ENCODE data around the gene STX1B. TPM values are rescaled to one million over a fixed set of nuclear protein-coding genes. Genes with fewer than 3 reads are reported as not detected.

Gene STX1B
- total RNA-seq, 2 donors from 2014 or later = 0.35 to 0.52 TPM

DNA sequence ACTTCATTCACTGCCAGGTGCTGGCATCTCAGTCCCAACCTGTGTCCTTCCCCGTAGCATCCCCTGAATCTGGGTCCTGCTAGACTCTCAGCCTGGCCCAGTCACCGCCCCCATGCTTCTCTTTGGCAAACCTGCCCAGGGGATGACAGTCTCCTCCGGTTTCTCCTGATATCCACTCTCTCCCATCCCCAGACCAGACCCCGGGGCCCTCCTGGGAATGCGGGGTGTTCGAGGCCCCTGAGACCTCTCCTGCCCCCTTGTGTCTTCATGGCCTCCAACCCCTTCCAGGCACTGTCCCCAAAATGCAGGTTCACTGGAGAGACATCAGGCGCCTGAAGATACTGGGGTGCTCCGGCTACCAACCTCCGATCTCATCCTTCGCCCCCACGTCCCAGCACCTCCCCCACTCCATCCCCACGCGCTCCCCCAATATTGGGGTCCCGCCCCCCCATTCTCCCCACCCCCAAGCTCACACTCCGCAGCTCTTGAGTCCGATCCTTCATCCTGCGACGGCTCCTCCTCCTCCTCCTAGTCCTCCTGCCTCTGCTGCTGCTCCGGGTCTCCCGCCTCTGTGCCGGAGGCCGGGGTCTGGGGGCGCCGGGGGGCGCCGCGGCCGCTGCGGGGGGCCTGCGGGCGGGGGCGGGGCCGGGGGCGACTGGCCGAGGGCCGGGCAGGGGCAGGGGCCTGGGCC is 399 bp downstream of the STX1B start:
- H3K27me3 ChIP-seq = peaks cover 10% of the 10 kb centered on the region
- no peak for DNase-seq
- no peaks in the 10 kb centered on the region for H3K9me3 ChIP-seq
- TF ChIP-seq, protein P1, sequence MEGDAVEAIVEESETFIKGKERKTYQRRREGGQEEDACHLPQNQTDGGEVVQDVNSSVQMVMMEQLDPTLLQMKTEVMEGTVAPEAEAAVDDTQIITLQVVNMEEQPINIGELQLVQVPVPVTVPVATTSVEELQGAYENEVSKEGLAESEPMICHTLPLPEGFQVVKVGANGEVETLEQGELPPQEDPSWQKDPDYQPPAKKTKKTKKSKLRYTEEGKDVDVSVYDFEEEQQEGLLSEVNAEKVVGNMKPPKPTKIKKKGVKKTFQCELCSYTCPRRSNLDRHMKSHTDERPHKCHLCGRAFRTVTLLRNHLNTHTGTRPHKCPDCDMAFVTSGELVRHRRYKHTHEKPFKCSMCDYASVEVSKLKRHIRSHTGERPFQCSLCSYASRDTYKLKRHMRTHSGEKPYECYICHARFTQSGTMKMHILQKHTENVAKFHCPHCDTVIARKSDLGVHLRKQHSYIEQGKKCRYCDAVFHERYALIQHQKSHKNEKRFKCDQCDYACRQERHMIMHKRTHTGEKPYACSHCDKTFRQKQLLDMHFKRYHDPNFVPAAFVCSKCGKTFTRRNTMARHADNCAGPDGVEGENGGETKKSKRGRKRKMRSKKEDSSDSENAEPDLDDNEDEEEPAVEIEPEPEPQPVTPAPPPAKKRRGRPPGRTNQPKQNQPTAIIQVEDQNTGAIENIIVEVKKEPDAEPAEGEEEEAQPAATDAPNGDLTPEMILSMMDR (IDR thresholded peaks at IDR 0.05) = no peak
- H3K36me3 ChIP-seq = no peaks in the 10 kb centered on the region
- no peaks in the 10 kb centered on the region for H3K4me1 ChIP-seq
- no peak overlapping the region for H3K9ac ChIP-seq (ENCODE audit: low read depth in 2 of 2, low read length in 2 of 2)
- H3K4me3 ChIP-seq = no peak overlapping the region
- intact Hi-C loops (cut with DNase I) = no loop called here
- no peak overlapping the region for H3K27ac ChIP-seq

DNA sequence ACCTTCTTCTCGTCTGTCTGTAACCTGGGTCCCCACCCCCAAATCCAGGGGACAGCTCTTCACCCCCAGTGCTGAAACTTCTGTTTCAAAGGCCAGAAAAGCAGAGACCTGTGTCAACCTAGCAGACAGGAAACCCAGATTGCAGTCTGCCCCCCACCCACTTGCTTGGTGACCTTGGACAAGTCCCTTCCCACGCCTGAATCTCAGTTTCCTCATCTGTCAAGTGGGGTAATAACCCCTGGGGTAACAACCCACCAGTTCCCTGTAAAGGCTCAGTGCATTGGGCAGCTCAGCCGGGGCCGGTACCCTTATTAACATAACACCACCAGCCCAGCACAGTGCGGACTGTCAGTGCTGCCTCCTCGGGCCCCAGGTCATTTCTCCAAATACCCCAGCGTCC is 1.3 kb downstream of the STX1B start:
- DNase-seq = no peak
- Histone ChIP-seq H3K27me3 (peaks cover 10% of the 10 kb centered on the region), H3K9ac (ENCODE audit: low read depth in 2 of 2, low read length in 2 of 2) (no peak overlapping the region), H3K27ac (no peak overlapping the region), H3K9me3 (no peaks in the 10 kb centered on the region), H3K4me1 (no peaks in the 10 kb centered on the region), H3K36me3 (no peaks in the 10 kb centered on the region), H3K4me3 (no peak overlapping the region)
- TF ChIP-seq, protein P1 (IDR thresholded peaks at IDR 0.05) = no peak
- intact Hi-C loops (cut with DNase I) = no loop called here

DNA sequence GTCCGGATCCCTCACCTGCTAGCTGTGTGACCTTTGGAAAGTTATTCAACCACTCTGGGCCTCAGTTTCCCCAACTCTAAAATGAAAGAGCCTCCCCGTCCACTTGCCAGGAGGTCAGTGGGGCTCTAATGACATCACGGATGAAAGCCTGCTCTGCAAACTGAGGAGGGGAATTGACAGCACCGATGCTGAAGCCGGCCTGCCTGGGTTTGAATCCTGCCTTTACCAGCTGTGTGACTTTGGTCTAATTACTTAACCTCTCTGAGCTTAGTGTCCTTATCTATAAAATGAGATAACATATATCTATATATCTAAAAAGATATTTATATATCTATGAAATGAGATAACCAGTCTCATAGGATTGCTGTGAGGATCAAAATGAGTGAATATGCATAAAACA is 1.9 kb downstream of the STX1B start:
- no peaks in the 10 kb centered on the region for H3K36me3 ChIP-seq
- no peaks in the 10 kb centered on the region for H3K4me1 ChIP-seq
- H3K9ac ChIP-seq (ENCODE audit: low read depth in 2 of 2, low read length in 2 of 2) = no peak overlapping the region
- H3K4me3 ChIP-seq = no peak overlapping the region
- no peak for DNase-seq
- H3K27me3 ChIP-seq = peaks cover 10% of the 10 kb centered on the region
- H3K9me3 ChIP-seq = no peaks in the 10 kb centered on the region
- no peak overlapping the region for H3K27ac ChIP-seq
- TF ChIP-seq, protein P1 (IDR thresholded peaks at IDR 0.05) = no peak
- intact Hi-C loops (cut with DNase I) = no loop called here

DNA sequence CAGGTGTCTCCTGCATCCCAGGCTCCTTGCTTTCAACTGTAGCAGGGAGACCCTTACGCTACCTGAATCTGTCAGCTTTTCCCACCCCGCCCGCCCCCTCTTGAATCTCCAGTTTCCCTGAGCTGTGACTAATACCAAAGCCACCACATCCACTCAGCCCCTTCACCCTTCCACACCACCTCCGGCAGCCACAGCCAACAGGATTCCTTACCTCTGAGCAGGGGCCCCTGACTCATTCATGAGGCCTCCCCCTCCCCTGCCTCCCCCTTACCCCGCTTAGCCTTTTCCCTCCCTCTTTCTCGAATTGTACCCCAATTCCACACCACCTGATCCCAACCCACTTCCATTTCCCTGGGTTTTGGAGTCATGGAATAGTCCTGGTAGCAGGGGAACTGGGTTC is 2.3 kb downstream of the STX1B start:
- TF ChIP-seq, protein P1 (IDR thresholded peaks at IDR 0.05) = no peak
- Histone ChIP-seq H3K36me3 (no peaks in the 10 kb centered on the region), H3K9me3 (no peaks in the 10 kb centered on the region), H3K4me3 (no peak overlapping the region), H3K4me1 (no peaks in the 10 kb centered on the region), H3K27ac (no peak overlapping the region), H3K27me3 (peaks cover 10% of the 10 kb centered on the region), H3K9ac (ENCODE audit: low read depth in 2 of 2, low read length in 2 of 2) (no peak overlapping the region)
- no peak for DNase-seq
- intact Hi-C loops (cut with DNase I) = no loop called here

DNA sequence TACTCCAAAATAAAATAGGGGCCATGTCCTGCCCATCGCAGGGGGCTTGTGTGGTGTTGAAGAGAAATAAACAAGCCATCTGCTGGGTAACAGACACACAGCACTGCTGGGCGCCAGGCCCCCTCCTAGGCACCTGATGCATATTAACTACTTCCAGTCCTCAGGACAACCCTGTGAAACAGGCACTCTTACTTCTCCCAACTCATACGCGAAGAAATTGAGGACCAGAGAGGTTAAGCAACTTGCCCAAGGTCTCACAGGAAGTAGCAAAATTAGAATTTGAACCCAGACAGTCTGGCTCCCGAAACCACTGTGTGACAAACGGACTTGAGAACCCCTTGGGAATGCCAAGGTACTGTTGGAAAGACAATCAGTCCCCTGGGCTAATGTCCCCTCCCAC is 2.8 kb downstream of the STX1B start:
- H3K9me3 ChIP-seq = no peaks in the 10 kb centered on the region
- H3K27ac ChIP-seq = no peak overlapping the region
- TF ChIP-seq, protein P1 (IDR thresholded peaks at IDR 0.05) = no peak
- H3K36me3 ChIP-seq = no peaks in the 10 kb centered on the region
- DNase-seq = no peak
- H3K9ac ChIP-seq (ENCODE audit: low read depth in 2 of 2, low read length in 2 of 2) = no peak overlapping the region
- no peak overlapping the region for H3K4me3 ChIP-seq
- H3K27me3 ChIP-seq = peaks cover 10% of the 10 kb centered on the region
- intact Hi-C loops (cut with DNase I) = no loop called here
- no peaks in the 10 kb centered on the region for H3K4me1 ChIP-seq
